ENCODE results near the gene NRG4.

NRG4 gene

GRCh38 chr15:75945953-75946352 is 66.3 kb downstream of the NRG4 start:
- no peak overlapping the region for H3K27ac ChIP-seq (ENCODE audit: low read length)
- no peaks in the 10 kb centered on the region for H3K27me3 ChIP-seq (ENCODE audit: low read depth, low read length)
- no peak overlapping the region for H3K4me3 ChIP-seq (ENCODE audit: low read depth in 1 of 2, low read length in 2 of 2)
- no peaks in the 10 kb centered on the region for H3K36me3 ChIP-seq (ENCODE audit: control insufficient read depth in 1 of 2, insufficient read depth in 2 of 2, low read length in 2 of 2)
- H3K4me1 ChIP-seq (ENCODE audit: control insufficient read depth in 1 of 2, insufficient read depth in 2 of 2, low read length in 2 of 2): no peaks in the 10 kb centered on the region
- H3K9me3 ChIP-seq (ENCODE audit: control insufficient read depth in 1 of 2, low read length in 2 of 2): no peaks in the 10 kb centered on the region

GRCh38 chr15:75943713-75944215 is 68.5 kb downstream of the NRG4 start:
- no peaks in the 10 kb centered on the region for H3K27me3 ChIP-seq (ENCODE audit: low read depth, low read length)

GRCh38 chr15:75943246-75943645 is 69.0 kb downstream of the NRG4 start:
- Histone ChIP-seq H3K27me3 (ENCODE audit: low read depth, low read length) (no peaks in the 10 kb centered on the region), H3K36me3 (ENCODE audit: control insufficient read depth in 1 of 2, insufficient read depth in 2 of 2, low read length in 2 of 2) (no peaks in the 10 kb centered on the region), H3K4me1 (ENCODE audit: control insufficient read depth in 1 of 2, insufficient read depth in 2 of 2, low read length in 2 of 2) (no peaks in the 10 kb centered on the region), H3K9me3 (ENCODE audit: control insufficient read depth in 1 of 2, low read length in 2 of 2) (no peaks in the 10 kb centered on the region), H3K27ac (ENCODE audit: low read length) (no peak overlapping the region), H3K4me3 (ENCODE audit: low read depth in 1 of 2, low read length in 2 of 2) (no peak overlapping the region)

More at GRCh38 chr15:75943713-75944215, 68.5 kb downstream of the NRG4 start:
- no peaks in the 10 kb centered on the region for H3K36me3 ChIP-seq (ENCODE audit: control insufficient read depth in 1 of 2, insufficient read depth in 2 of 2, low read length in 2 of 2)
- H3K4me3 ChIP-seq (ENCODE audit: low read depth in 1 of 2, low read length in 2 of 2): no peak overlapping the region
- no peaks in the 10 kb centered on the region for H3K4me1 ChIP-seq (ENCODE audit: control insufficient read depth in 1 of 2, insufficient read depth in 2 of 2, low read length in 2 of 2)
- H3K27ac ChIP-seq (ENCODE audit: low read length): no peak overlapping the region
- H3K9me3 ChIP-seq (ENCODE audit: control insufficient read depth in 1 of 2, low read length in 2 of 2): no peaks in the 10 kb centered on the region

GRCh38 chr15:75942464-75942863 is 69.8 kb downstream of the NRG4 start:
- Histone ChIP-seq H3K9me3 (ENCODE audit: control insufficient read depth in 1 of 2, low read length in 2 of 2) (no peaks in the 10 kb centered on the region), H3K4me1 (ENCODE audit: control insufficient read depth in 1 of 2, insufficient read depth in 2 of 2, low read length in 2 of 2) (no peaks in the 10 kb centered on the region), H3K4me3 (ENCODE audit: low read depth in 1 of 2, low read length in 2 of 2) (no peak overlapping the region), H3K36me3 (ENCODE audit: control insufficient read depth in 1 of 2, insufficient read depth in 2 of 2, low read length in 2 of 2) (no peaks in the 10 kb centered on the region), H3K27ac (ENCODE audit: low read length) (no peak overlapping the region), H3K27me3 (ENCODE audit: low read depth, low read length) (no peaks in the 10 kb centered on the region)

GRCh38 chr15:75930866-75931265 is 81.4 kb downstream of the NRG4 start:
- Histone ChIP-seq H3K27me3 (ENCODE audit: low read depth, low read length) (no peaks in the 10 kb centered on the region), H3K4me1 (ENCODE audit: control insufficient read depth in 1 of 2, insufficient read depth in 2 of 2, low read length in 2 of 2) (no peaks in the 10 kb centered on the region), H3K36me3 (ENCODE audit: control insufficient read depth in 1 of 2, insufficient read depth in 2 of 2, low read length in 2 of 2) (peaks cover 22 to 32% of the 10 kb centered on the region in 2 donors), H3K9me3 (ENCODE audit: control insufficient read depth in 1 of 2, low read length in 2 of 2) (no peaks in the 10 kb centered on the region), H3K27ac (ENCODE audit: low read length) (no peak overlapping the region), H3K4me3 (ENCODE audit: low read depth in 1 of 2, low read length in 2 of 2) (no peak overlapping the region)

- peaks cover 22 to 26% of the 10 kb centered on the region in 2 donors for H3K36me3 ChIP-seq (ENCODE audit: control insufficient read depth in 1 of 2, insufficient read depth in 2 of 2, low read length in 2 of 2)
Measured at GRCh38 chr15:75929799-75930565, 82.2 kb downstream of the NRG4 start.

GRCh38 chr15:75928680-75929608 is 83.3 kb downstream of the NRG4 start:
- H3K27ac ChIP-seq (ENCODE audit: low read length): no peak overlapping the region
- peaks cover 18% of the 10 kb centered on the region in 2 donors for H3K36me3 ChIP-seq (ENCODE audit: control insufficient read depth in 1 of 2, insufficient read depth in 2 of 2, low read length in 2 of 2)
- H3K4me3 ChIP-seq (ENCODE audit: low read depth in 1 of 2, low read length in 2 of 2): no peak overlapping the region
- no peaks in the 10 kb centered on the region for H3K4me1 ChIP-seq (ENCODE audit: control insufficient read depth in 1 of 2, insufficient read depth in 2 of 2, low read length in 2 of 2)
- H3K9me3 ChIP-seq (ENCODE audit: control insufficient read depth in 1 of 2, low read length in 2 of 2): no peaks in the 10 kb centered on the region
- H3K27me3 ChIP-seq (ENCODE audit: low read depth, low read length): no peaks in the 10 kb centered on the region

More at GRCh38 chr15:75929799-75930565, 82.2 kb downstream of the NRG4 start:
- Histone ChIP-seq H3K9me3 (ENCODE audit: control insufficient read depth in 1 of 2, low read length in 2 of 2) (no peaks in the 10 kb centered on the region), H3K27me3 (ENCODE audit: low read depth, low read length) (no peaks in the 10 kb centered on the region), H3K27ac (ENCODE audit: low read length) (no peak overlapping the region), H3K4me3 (ENCODE audit: low read depth in 1 of 2, low read length in 2 of 2) (no peak overlapping the region), H3K4me1 (ENCODE audit: control insufficient read depth in 1 of 2, insufficient read depth in 2 of 2, low read length in 2 of 2) (no peaks in the 10 kb centered on the region)

GRCh38 chr15:75927601-75928000 is 84.6 kb downstream of the NRG4 start:
- no peaks in the 10 kb centered on the region for H3K9me3 ChIP-seq (ENCODE audit: control insufficient read depth in 1 of 2, low read length in 2 of 2)
- H3K27ac ChIP-seq (ENCODE audit: low read length): no peak overlapping the region

GRCh38 chr15:75926931-75927330 is 85.3 kb downstream of the NRG4 start:
- peaks cover 0 to 9% of the 10 kb centered on the region in 2 donors for H3K4me1 ChIP-seq (ENCODE audit: control insufficient read depth in 1 of 2, insufficient read depth in 2 of 2, low read length in 2 of 2)
- no peak overlapping the region for H3K27ac ChIP-seq (ENCODE audit: low read length)
- H3K9me3 ChIP-seq (ENCODE audit: control insufficient read depth in 1 of 2, low read length in 2 of 2): no peaks in the 10 kb centered on the region
- peaks cover 5 to 6% of the 10 kb centered on the region in 2 donors for H3K36me3 ChIP-seq (ENCODE audit: control insufficient read depth in 1 of 2, insufficient read depth in 2 of 2, low read length in 2 of 2)
- H3K27me3 ChIP-seq (ENCODE audit: low read depth, low read length): no peaks in the 10 kb centered on the region
- no peak overlapping the region for H3K4me3 ChIP-seq (ENCODE audit: low read depth in 1 of 2, low read length in 2 of 2)

More at GRCh38 chr15:75927601-75928000, 84.6 kb downstream of the NRG4 start:
- H3K36me3 ChIP-seq (ENCODE audit: control insufficient read depth in 1 of 2, insufficient read depth in 2 of 2, low read length in 2 of 2): peaks cover 9 to 10% of the 10 kb centered on the region in 2 donors
- no peaks in the 10 kb centered on the region for H3K27me3 ChIP-seq (ENCODE audit: low read depth, low read length)
- peaks cover 0 to 3% of the 10 kb centered on the region in 2 donors for H3K4me1 ChIP-seq (ENCODE audit: control insufficient read depth in 1 of 2, insufficient read depth in 2 of 2, low read length in 2 of 2)
- H3K4me3 ChIP-seq (ENCODE audit: low read depth in 1 of 2, low read length in 2 of 2): no peak overlapping the region

- Histone ChIP-seq H3K36me3 (ENCODE audit: control insufficient read depth in 1 of 2, insufficient read depth in 2 of 2, low read length in 2 of 2) (no peaks in the 10 kb centered on the region), H3K27ac (ENCODE audit: low read length) (no peak overlapping the region), H3K4me1 (ENCODE audit: control insufficient read depth in 1 of 2, insufficient read depth in 2 of 2, low read length in 2 of 2) (peaks cover 0 to 11% of the 10 kb centered on the region in 2 donors), H3K9me3 (ENCODE audit: control insufficient read depth in 1 of 2, low read length in 2 of 2) (no peaks in the 10 kb centered on the region), H3K4me3 (ENCODE audit: low read depth in 1 of 2, low read length in 2 of 2) (no peak overlapping the region), H3K27me3 (ENCODE audit: low read depth, low read length) (no peaks in the 10 kb centered on the region)
Measured at GRCh38 chr15:75925440-75925839, 86.8 kb downstream of the NRG4 start.

GRCh38 chr15:75924576-75924975 is 87.6 kb downstream of the NRG4 start:
- no peaks in the 10 kb centered on the region for H3K36me3 ChIP-seq (ENCODE audit: control insufficient read depth in 1 of 2, insufficient read depth in 2 of 2, low read length in 2 of 2)
- no peaks in the 10 kb centered on the region for H3K9me3 ChIP-seq (ENCODE audit: control insufficient read depth in 1 of 2, low read length in 2 of 2)
- peaks cover 0 to 11% of the 10 kb centered on the region in 2 donors for H3K4me1 ChIP-seq (ENCODE audit: control insufficient read depth in 1 of 2, insufficient read depth in 2 of 2, low read length in 2 of 2)

More at GRCh38 chr15:75924576-75924975, 87.6 kb downstream of the NRG4 start:
- Histone ChIP-seq H3K27me3 (ENCODE audit: low read depth, low read length) (no peaks in the 10 kb centered on the region), H3K27ac (ENCODE audit: low read length) (no peak overlapping the region), H3K4me3 (ENCODE audit: low read depth in 1 of 2, low read length in 2 of 2) (no peak overlapping the region)
